HEK293 (cell line): ENCODE data around the gene MRC2.

ENCODE experiments used
- GLIS2 ChIP-seq: fragments of 450-650 bp; formaldehyde crosslinking; IDR thresholded peaks from 2 replicates; pipeline ENCODE4 v1.5.1; 2016; ENCODE audit warnings: missing biosample characterization, missing genetic modification characterization
- ZBTB7A ChIP-seq: fragments of 450-650 bp; formaldehyde crosslinking; IDR thresholded peaks from 2 replicates; pipeline ENCODE4 v1.5.1; 2016; ENCODE audit warnings: low read depth, missing biosample characterization, missing genetic modification characterization
- ZFHX2 ChIP-seq: fragments of 450-650 bp; formaldehyde crosslinking; conservative IDR thresholded peaks from 2 replicates; pipeline ENCODE4 v1.5.1; 2016; ENCODE audit warnings: missing biosample characterization, missing genetic modification characterization
- ZNF114 ChIP-seq: fragments of 450-650 bp; formaldehyde crosslinking; IDR thresholded peaks from 2 replicates; pipeline ENCODE4 v1.5.0; 2017; ENCODE audit warnings: missing biosample characterization, missing genetic modification characterization
- ZNF350 ChIP-seq: fragments of 450-650 bp; formaldehyde crosslinking; IDR thresholded peaks from 2 replicates; pipeline ENCODE4 v1.5.0; 2017; ENCODE audit warnings: missing biosample characterization, mild to moderate bottlenecking, missing genetic modification characterization
- ZNF549 ChIP-seq: fragments of 450-650 bp; IDR thresholded peaks from 2 replicates; pipeline ENCODE4 v1.5.1; 2018; ENCODE audit warnings: missing biosample characterization, missing genetic modification characterization, mild to moderate bottlenecking, inconsistent platforms, moderate library complexity
- ZNF555 ChIP-seq: fragments of 450-650 bp; formaldehyde crosslinking; conservative IDR thresholded peaks from 2 replicates; pipeline ENCODE4 v1.5.1; 2017; ENCODE audit warnings: missing biosample characterization, mild to moderate bottlenecking, missing genetic modification characterization, inconsistent platforms
- TF ChIP-seq, protein P1 (sequence below): fragments of 450-650 bp; formaldehyde crosslinking; IDR thresholded peaks from 2 replicates; pipeline ENCODE4 v1.5.1; 2016; ENCODE audit warnings: missing biosample characterization, missing genetic modification characterization

DNA sequence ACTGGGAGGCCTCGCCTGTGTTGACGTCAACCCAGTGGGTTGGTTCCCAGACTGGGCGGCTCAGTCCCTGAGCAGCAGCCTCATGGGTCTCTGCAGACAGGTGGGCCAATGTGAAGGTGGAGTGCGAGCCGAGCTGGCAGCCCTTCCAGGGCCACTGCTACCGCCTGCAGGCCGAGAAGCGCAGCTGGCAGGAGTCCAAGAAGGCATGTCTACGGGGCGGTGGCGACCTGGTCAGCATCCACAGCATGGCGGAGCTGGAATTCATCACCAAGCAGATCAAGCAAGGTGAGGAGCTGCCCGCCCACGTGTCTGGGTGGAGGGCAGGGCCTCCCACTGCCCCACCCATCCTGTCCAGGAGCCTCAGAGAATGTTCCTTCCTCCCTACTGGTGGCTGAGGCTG lies 44.1 kb downstream of the MRC2 start:
- TF ChIP-seq ZNF555 (tag by site-specific recombination) (no peak), ZNF350 (no peak), ZNF114 (no peak), ZBTB7A (tag by site-specific recombination) (no peak), GLIS2 (tag by site-specific recombination) (no peak), ZNF549 (tag by site-specific recombination) (no peak), ZFHX2 (tag by site-specific recombination) (peak; percentile 48)
- TF ChIP-seq, protein P1, sequence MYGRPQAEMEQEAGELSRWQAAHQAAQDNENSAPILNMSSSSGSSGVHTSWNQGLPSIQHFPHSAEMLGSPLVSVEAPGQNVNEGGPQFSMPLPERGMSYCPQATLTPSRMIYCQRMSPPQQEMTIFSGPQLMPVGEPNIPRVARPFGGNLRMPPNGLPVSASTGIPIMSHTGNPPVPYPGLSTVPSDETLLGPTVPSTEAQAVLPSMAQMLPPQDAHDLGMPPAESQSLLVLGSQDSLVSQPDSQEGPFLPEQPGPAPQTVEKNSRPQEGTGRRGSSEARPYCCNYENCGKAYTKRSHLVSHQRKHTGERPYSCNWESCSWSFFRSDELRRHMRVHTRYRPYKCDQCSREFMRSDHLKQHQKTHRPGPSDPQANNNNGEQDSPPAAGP (tag by site-specific recombination) = no peak
